Neural cell (in vitro differentiated cells): ENCODE measurements around the gene AHRR. TPM values are rescaled to one million over a fixed set of nuclear protein-coding genes. Genes with fewer than 3 reads are reported as not detected.

ENCODE experiments used
- H2AFZ ChIP-seq: fragments of 200-600, 300-800 bp; sonication (generic), shearing (Covaris generic); 2 replicates; pipeline ENCODE4 v1.6.0; 2014; ENCODE audit warnings: low read depth, mild to moderate bottlenecking, antibody characterized with exemption, low read length, moderate library complexity
- H3F3A ChIP-seq: fragments of 200-600 bp; shearing (Covaris generic); 2 replicates; pipeline ENCODE4 v1.6.1; 2016; ENCODE audit warnings: mild to moderate bottlenecking, moderate library complexity, mixed read lengths, antibody characterized with exemption, low read length; ENCODE audit not compliant: insufficient read depth, poor library complexity, severe bottlenecking
- H3K27ac ChIP-seq: fragments of 200-600, 300-800 bp; sonication (generic), shearing (Covaris generic); 2 replicates; pipeline ENCODE4 v1.5.1; 2014; ENCODE audit warnings: mild to moderate bottlenecking, low read length, moderate library complexity
- H3K27me3 ChIP-seq: fragments of 300-800, 200-600 bp; sonication (generic), shearing (Covaris generic); 2 replicates; pipeline ENCODE4 v1.6.0; 2014; ENCODE audit warnings: mild to moderate bottlenecking, low read depth, low read length, moderate library complexity; ENCODE audit not compliant: insufficient read depth
- H3K36me3 ChIP-seq: fragments of 300-800, 200-600 bp; sonication (generic), shearing (Covaris generic); 2 replicates; pipeline ENCODE4 v1.5.1; 2014; ENCODE audit warnings: mild to moderate bottlenecking, antibody characterized with exemption, low read length, moderate library complexity; ENCODE audit not compliant: insufficient read depth
- H3K4me2 ChIP-seq: fragments of 300-800, 200-600 bp; sonication (generic), shearing (Covaris generic); 2 replicates; pipeline ENCODE4 v1.6.0; 2014; ENCODE audit warnings: mild to moderate bottlenecking, low read length
- H3K4me3 ChIP-seq: fragments of 300-800, 200-600 bp; sonication (generic), shearing (Covaris generic); 2 replicates; pipeline ENCODE4 v1.5.1; 2014; ENCODE audit warnings: mild to moderate bottlenecking, low read length, moderate library complexity
- H3K79me2 ChIP-seq: fragments of 200-600 bp; shearing (Covaris generic); replicated peaks from 2 replicates; pipeline ENCODE4 v1.6.0; 2014; ENCODE audit warnings: mild to moderate bottlenecking, low read length, moderate library complexity; ENCODE audit not compliant: insufficient read depth
- H3K9ac ChIP-seq: fragments of 300-800, 200-600 bp; sonication (generic), shearing (Covaris generic); 2 replicates; pipeline ENCODE4 v1.6.1; 2016; ENCODE audit warnings: mild to moderate bottlenecking, low read length, mixed read lengths
- H3K9me2 ChIP-seq: fragments of 200-600 bp; shearing (Covaris generic); 2 replicates; pipeline ENCODE4 v1.6.1; 2016; ENCODE audit warnings: mild to moderate bottlenecking, low read length, mixed read lengths; ENCODE audit not compliant: insufficient read depth
- H3K9me3 ChIP-seq: fragments of 200-600, 300-800 bp; sonication (generic), shearing (Covaris generic); 2 replicates; pipeline ENCODE4 v1.6.1; 2016; ENCODE audit warnings: mild to moderate bottlenecking, mixed run types, low read length, moderate library complexity, mixed read lengths
- H4K20me1 ChIP-seq: fragments of 200-600 bp; shearing (Covaris generic); 2 replicates; pipeline ENCODE4 v1.6.1; 2016; ENCODE audit warnings: mild to moderate bottlenecking, mixed run types; ENCODE audit not compliant: insufficient read depth
- EP300 ChIP-seq: fragments of 450-650 bp; conservative IDR thresholded peaks from 2 replicates; pipeline ENCODE4 v1.6.1; 2014; ENCODE audit warnings: antibody characterized with exemption, mild to moderate bottlenecking, moderate library complexity; ENCODE audit not compliant: poor library complexity, severe bottlenecking
- EZH2 ChIP-seq: fragments of 200-600, 300-800 bp; shearing (Covaris generic), sonication (generic); IDR thresholded peaks from 2 replicates; pipeline ENCODE4 v1.6.1; 2014; ENCODE audit warnings: antibody characterized with exemption, low read length, borderline replicate concordance, mild to moderate bottlenecking; ENCODE audit not compliant: insufficient read depth, poor library complexity, severe bottlenecking
- MXI1 ChIP-seq: fragments of 450-650 bp; conservative IDR thresholded peaks from 2 replicates; pipeline ENCODE4 v1.6.1; 2014; ENCODE audit warnings: antibody characterized with exemption, mild to moderate bottlenecking; ENCODE audit not compliant: poor library complexity, severe bottlenecking
- POLR2AphosphoS5 ChIP-seq: IDR thresholded peaks from 2 replicates; pipeline ENCODE4 v1.6.1; 2012
- RAD21 ChIP-seq: fragments of 450-650 bp; conservative IDR thresholded peaks from 2 replicates; pipeline ENCODE4 v1.6.1; 2014; ENCODE audit warnings: antibody characterized with exemption, mild to moderate bottlenecking, moderate library complexity
- SMC3 ChIP-seq: fragments of 450-650 bp; conservative IDR thresholded peaks from 2 replicates; pipeline ENCODE4 v1.6.1; 2014; ENCODE audit warnings: antibody characterized with exemption, mild to moderate bottlenecking, moderate library complexity; ENCODE audit not compliant: poor library complexity
- TAF1 ChIP-seq: IDR thresholded peaks from 2 replicates; pipeline ENCODE4 v1.6.1; 2012; ENCODE audit warnings: low read depth
- polyA plus RNA-seq: library from polyadenylated mRNA; depleted of rRNA; stranded (reverse); fragments of >200 nt; gene quantifications from 2 replicates; pipeline ENCODE4 v1.2.3, GENCODE V29; 2014
- TF ChIP-seq, protein P1 (sequence below): fragments of 450-650 bp; IDR thresholded peaks from 2 replicates; pipeline ENCODE4 v1.5.1; 2014; ENCODE audit warnings: antibody characterized with exemption, mild to moderate bottlenecking, moderate library complexity; ENCODE audit not compliant: poor library complexity, severe bottlenecking
- TF ChIP-seq, protein P2 (sequence below): IDR thresholded peaks from 2 replicates; pipeline ENCODE4 v1.6.1; 2012; ENCODE audit warnings: borderline replicate concordance

Gene AHRR
- polyA plus RNA-seq, 1 donor from 2014 or later, result 0.26 TPM

DNA sequence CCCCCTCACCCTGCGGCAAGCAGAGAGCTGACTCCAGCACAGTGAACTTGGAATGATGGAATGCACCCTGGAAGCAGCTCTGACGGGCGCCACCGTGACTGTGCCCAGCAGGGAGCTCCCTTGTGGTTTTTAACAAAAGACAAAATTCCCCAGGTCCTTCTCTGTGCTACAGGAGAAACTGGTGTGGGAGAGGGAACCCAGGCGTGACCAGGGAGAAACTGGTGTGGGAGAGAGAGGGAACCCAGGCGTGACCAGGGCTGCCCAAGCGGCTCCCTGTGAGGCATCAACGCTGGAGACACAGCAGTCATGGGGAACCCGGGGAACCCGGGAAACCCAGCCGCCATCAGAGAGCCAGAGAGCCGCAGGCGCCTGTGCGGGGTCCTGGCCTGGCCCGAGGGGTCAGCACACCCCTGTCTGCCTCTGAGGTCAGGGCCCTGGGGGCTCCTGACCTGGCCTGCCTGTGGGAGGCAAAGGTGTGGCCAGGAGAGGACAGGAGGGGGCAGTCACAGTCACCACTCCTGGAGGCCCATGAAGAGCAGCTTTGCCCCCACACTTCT, 3.1 kb upstream of the AHRR start (continued):
- TF ChIP-seq EP300 (no peak), EZH2 (no peak)

DNA sequence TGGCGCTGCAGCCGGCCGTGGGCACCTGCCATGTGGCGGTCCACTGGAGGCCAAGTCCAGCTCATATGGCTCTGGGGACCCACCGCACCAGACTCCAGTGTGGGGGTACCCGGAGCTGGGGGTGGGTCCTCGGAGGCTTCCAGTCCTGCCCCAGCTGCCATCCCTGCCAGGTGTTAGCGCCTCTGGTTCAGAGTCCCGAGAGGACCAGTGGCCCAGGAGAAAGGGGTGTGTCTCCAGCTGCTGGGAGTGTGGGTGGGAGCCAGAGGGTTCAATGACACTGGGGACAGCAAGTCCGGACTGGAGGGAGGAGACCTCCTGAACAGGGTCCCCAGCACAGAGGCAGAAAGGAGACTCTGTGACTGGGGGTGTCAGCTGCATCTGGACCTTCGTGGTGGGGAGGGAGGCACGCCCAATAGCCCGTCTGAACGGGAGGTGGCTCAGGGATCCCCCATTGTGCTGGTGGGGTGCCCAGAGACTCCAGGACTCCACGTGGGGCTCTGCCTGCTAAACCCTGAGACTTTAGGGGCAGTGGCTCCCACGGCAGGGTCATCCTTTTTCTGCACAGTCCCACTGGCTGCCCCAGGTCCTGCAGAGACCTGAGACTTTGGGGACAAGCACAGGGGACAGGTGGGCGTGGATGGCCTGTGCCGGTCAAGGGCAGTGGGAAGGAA, 2.4 kb upstream of the AHRR start:
- no peak overlapping the region for H3K27ac ChIP-seq
- no peaks in the 10 kb centered on the region for H3F3A ChIP-seq
- peaks cover 5% of the 10 kb centered on the region for H3K9me3 ChIP-seq
- no peaks in the 10 kb centered on the region for H3K79me2 ChIP-seq
- no peaks in the 10 kb centered on the region for H4K20me1 ChIP-seq
- no peak overlapping the region for H3K4me3 ChIP-seq
- no peak overlapping the region for H3K4me2 ChIP-seq
- no peaks in the 10 kb centered on the region for H3K9me2 ChIP-seq
- H3K9ac ChIP-seq, result no peak overlapping the region
- H2AFZ ChIP-seq, result no peak overlapping the region
- no peaks in the 10 kb centered on the region for H3K36me3 ChIP-seq
- H3K27me3 ChIP-seq, result peaks cover 56% of the 10 kb centered on the region
- TF ChIP-seq SMC3 (no peak), EZH2 (no peak), RAD21 (no peak), TAF1 (no peak), EP300 (no peak), POLR2AphosphoS5 (no peak), MXI1 (no peak)
- TF ChIP-seq, protein P1, sequence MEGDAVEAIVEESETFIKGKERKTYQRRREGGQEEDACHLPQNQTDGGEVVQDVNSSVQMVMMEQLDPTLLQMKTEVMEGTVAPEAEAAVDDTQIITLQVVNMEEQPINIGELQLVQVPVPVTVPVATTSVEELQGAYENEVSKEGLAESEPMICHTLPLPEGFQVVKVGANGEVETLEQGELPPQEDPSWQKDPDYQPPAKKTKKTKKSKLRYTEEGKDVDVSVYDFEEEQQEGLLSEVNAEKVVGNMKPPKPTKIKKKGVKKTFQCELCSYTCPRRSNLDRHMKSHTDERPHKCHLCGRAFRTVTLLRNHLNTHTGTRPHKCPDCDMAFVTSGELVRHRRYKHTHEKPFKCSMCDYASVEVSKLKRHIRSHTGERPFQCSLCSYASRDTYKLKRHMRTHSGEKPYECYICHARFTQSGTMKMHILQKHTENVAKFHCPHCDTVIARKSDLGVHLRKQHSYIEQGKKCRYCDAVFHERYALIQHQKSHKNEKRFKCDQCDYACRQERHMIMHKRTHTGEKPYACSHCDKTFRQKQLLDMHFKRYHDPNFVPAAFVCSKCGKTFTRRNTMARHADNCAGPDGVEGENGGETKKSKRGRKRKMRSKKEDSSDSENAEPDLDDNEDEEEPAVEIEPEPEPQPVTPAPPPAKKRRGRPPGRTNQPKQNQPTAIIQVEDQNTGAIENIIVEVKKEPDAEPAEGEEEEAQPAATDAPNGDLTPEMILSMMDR, result no peak
- TF ChIP-seq, protein P2, sequence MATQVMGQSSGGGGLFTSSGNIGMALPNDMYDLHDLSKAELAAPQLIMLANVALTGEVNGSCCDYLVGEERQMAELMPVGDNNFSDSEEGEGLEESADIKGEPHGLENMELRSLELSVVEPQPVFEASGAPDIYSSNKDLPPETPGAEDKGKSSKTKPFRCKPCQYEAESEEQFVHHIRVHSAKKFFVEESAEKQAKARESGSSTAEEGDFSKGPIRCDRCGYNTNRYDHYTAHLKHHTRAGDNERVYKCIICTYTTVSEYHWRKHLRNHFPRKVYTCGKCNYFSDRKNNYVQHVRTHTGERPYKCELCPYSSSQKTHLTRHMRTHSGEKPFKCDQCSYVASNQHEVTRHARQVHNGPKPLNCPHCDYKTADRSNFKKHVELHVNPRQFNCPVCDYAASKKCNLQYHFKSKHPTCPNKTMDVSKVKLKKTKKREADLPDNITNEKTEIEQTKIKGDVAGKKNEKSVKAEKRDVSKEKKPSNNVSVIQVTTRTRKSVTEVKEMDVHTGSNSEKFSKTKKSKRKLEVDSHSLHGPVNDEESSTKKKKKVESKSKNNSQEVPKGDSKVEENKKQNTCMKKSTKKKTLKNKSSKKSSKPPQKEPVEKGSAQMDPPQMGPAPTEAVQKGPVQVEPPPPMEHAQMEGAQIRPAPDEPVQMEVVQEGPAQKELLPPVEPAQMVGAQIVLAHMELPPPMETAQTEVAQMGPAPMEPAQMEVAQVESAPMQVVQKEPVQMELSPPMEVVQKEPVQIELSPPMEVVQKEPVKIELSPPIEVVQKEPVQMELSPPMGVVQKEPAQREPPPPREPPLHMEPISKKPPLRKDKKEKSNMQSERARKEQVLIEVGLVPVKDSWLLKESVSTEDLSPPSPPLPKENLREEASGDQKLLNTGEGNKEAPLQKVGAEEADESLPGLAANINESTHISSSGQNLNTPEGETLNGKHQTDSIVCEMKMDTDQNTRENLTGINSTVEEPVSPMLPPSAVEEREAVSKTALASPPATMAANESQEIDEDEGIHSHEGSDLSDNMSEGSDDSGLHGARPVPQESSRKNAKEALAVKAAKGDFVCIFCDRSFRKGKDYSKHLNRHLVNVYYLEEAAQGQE, result no peak
